ENCODE results near the gene MIER2. TPM values are rescaled to one million over a fixed set of nuclear protein-coding genes. Genes with fewer than 3 reads are reported as not detected.
"Not testable (repeated sequence)": the region's sequence is repeated elsewhere in the genome, so short reads cannot be mapped to it uniquely, and the experiment has no call there.

MIER2 gene
- total and polyA plus RNA-seq, 10 of the 15 experiments (the other 5 are each of a cell fraction or from before 2014, with no cell fraction given) = 0.48 to 23.6 (median 12.1) TPM

- H3K9ac ChIP-seq (ENCODE audit: control insufficient read depth, insufficient read depth, low read length); H3K9me3 ChIP-seq (replicated peaks; ENCODE audit: control insufficient read depth, insufficient read depth, low read length); FAIRE-seq; DNase-seq (ENCODE audit: low read depth, low spot score); BruUV-seq (replicated peaks); H3K4me2 ChIP-seq (ENCODE audit: control insufficient read depth, insufficient read depth); H3K79me2 ChIP-seq (ENCODE audit: control insufficient read depth, insufficient read depth, low read length); POLR2A ChIA-PET; CTCF ChIA-PET; H3K4me3 ChIP-seq; H3K27ac ChIP-seq (ENCODE audit: control insufficient read depth, insufficient read depth); in situ Hi-C loops (cut with MboI); ATAC-seq; intact Hi-C loops (cut with micrococcal nuclease; ENCODE audit: unreplicated experiment); RAD21 ChIA-PET (ENCODE audit: unreplicated experiment); H3K36me3 ChIP-seq (ENCODE audit: control insufficient read depth in 2 of 2, insufficient read depth in 2 of 2, low read length in 1 of 2); H3K4me1 ChIP-seq (ENCODE audit: control insufficient read depth, insufficient read depth, low read length); H4K20me1 ChIP-seq (ENCODE audit: control insufficient read depth, insufficient read depth); SMC1A ChIA-PET (ENCODE audit: uncharacterized antibody, unreplicated experiment); H2AFZ ChIP-seq (ENCODE audit: control insufficient read depth, low read depth, low read length); H3K27me3 ChIP-seq (replicated peaks in 1 of 2; ENCODE audit: control insufficient read depth in 2 of 2, insufficient read depth in 2 of 2, low read length in 1 of 2): not testable (repeated sequence)
- WGBS (ENCODE audit: insufficient coverage, insufficient replicate concordance, low lambda C conversion rate, missing lambda C conversion rate) = 65% methylated on average over 11 of the region's 12 CpGs
- TF ChIP-seq MLLT1 (IDR thresholded peaks at IDR 0.05) = peak; percentile 93
Measured at GRCh38 chr19:270766-271318, 73.8 kb downstream of the MIER2 start.

- FAIRE-seq (no peak), ATAC-seq (no peak)
- no peak for TF ChIP-seq BCLAF1 (IDR thresholded peaks at IDR 0.05)
- TF ChIP-seq YBX1 (IDR thresholded peaks at IDR 0.05) = no peak
- no peak for TF ChIP-seq IRF3 (IDR thresholded peaks at IDR 0.05)
- TF ChIP-seq TCF7 (IDR thresholded peaks at IDR 0.05; ENCODE audit: borderline replicate concordance) = no peak
- no peak for TF ChIP-seq EP300 (IDR thresholded peaks at IDR 0.05; ENCODE audit: borderline replicate concordance in 1 of 2, control insufficient read depth in 1 of 2, low read depth in 2 of 2, low read length in 2 of 2)
- no peak for TF ChIP-seq ZBTB4 (CRISPR knock-in tag; IDR thresholded peaks at IDR 0.05)
- no peak for TF ChIP-seq ZNF217 (IDR thresholded peaks at IDR 0.05)
Measured at GRCh38 chr19:269241-269640, 75.4 kb downstream of the MIER2 start.

More at GRCh38 chr19:269241-269640, 75.4 kb downstream of the MIER2 start:
- intact Hi-C loops (cut with micrococcal nuclease; ENCODE audit: unreplicated experiment) = no loop called here
- ChIA-PET CTCF (no interaction called here), POLR2A (no interaction called here), SMC1A (ENCODE audit: uncharacterized antibody, unreplicated experiment) (no interaction called here), RAD21 (ENCODE audit: unreplicated experiment) (no interaction called here)
- BruUV-seq (replicated peaks) = no TSS peak
- Histone ChIP-seq H3K9me3 (replicated peaks; ENCODE audit: control insufficient read depth, insufficient read depth, low read length) (no peaks in the 10 kb centered on the region), H3K27ac (ENCODE audit: control insufficient read depth, insufficient read depth) (no peak overlapping the region), H2AFZ (ENCODE audit: control insufficient read depth, low read depth, low read length) (no peak overlapping the region), H4K20me1 (ENCODE audit: control insufficient read depth, insufficient read depth) (no peaks in the 10 kb centered on the region), H3K27me3 (replicated peaks in 1 of 2; ENCODE audit: control insufficient read depth in 2 of 2, insufficient read depth in 2 of 2, low read length in 1 of 2) (no peaks in the 10 kb centered on the region), H3K9ac (ENCODE audit: control insufficient read depth, insufficient read depth, low read length) (no peak overlapping the region), H3K4me1 (ENCODE audit: control insufficient read depth, insufficient read depth, low read length) (no peaks in the 10 kb centered on the region), H3K36me3 (ENCODE audit: control insufficient read depth in 2 of 2, insufficient read depth in 2 of 2, low read length in 1 of 2) (no peaks in the 10 kb centered on the region), H3K4me2 (ENCODE audit: control insufficient read depth, insufficient read depth) (no peak overlapping the region), H3K4me3 (no peak overlapping the region), H3K79me2 (ENCODE audit: control insufficient read depth, insufficient read depth, low read length) (no peaks in the 10 kb centered on the region)
- in situ Hi-C loops (cut with MboI) = no loop called here
- no peak for DNase-seq (ENCODE audit: low read depth, low spot score)

All from GM12878 (cell line).